Measurements from ENCODE around the gene PTPRM.

Gene PTPRM

GRCh38 chr18:7886436-7886835, 319.3 kb downstream of the PTPRM start:
- DNase-seq (ENCODE audit: low read depth in 2 of 3, low spot score in 1 of 3) = no peak

- no peak for DNase-seq (ENCODE audit: low read depth in 2 of 3, low spot score in 1 of 3)
Measured at GRCh38 chr18:7889515-7889914, 322.4 kb downstream of the PTPRM start.

- DNase-seq (ENCODE audit: low read depth in 2 of 3, low spot score in 1 of 3) = no peak
Measured at GRCh38 chr18:7890075-7890474, 323.0 kb downstream of the PTPRM start.

GRCh38 chr18:7892556-7892955, 325.4 kb downstream of the PTPRM start:
- no peak for DNase-seq (ENCODE audit: low read depth in 2 of 3, low spot score in 1 of 3)

GRCh38 chr18:7894592-7894991, 327.5 kb downstream of the PTPRM start:
- DNase-seq (ENCODE audit: low read depth in 2 of 3, low spot score in 1 of 3) = no peak

- no peak for DNase-seq (ENCODE audit: low read depth in 2 of 3, low spot score in 1 of 3)
Measured at GRCh38 chr18:7895346-7895745, 328.2 kb downstream of the PTPRM start.

GRCh38 chr18:7896161-7896560, 329.0 kb downstream of the PTPRM start:
- DNase-seq (ENCODE audit: low read depth in 2 of 3, low spot score in 1 of 3) = no peak

- no peak for DNase-seq (ENCODE audit: low read depth in 2 of 3, low spot score in 1 of 3)
Measured at GRCh38 chr18:7896805-7897518, 329.8 kb downstream of the PTPRM start.

GRCh38 chr18:7898181-7898580, 331.1 kb downstream of the PTPRM start:
- no peak for DNase-seq (ENCODE audit: low read depth in 2 of 3, low spot score in 1 of 3)

GRCh38 chr18:7899078-7899477, 332.0 kb downstream of the PTPRM start:
- DNase-seq (ENCODE audit: low read depth in 2 of 3, low spot score in 1 of 3) = no peak

- DNase-seq (ENCODE audit: low read depth in 2 of 3, low spot score in 1 of 3) = no peak
Measured at GRCh38 chr18:7900091-7900490, 333.0 kb downstream of the PTPRM start.

- DNase-seq (ENCODE audit: low read depth in 2 of 3, low spot score in 1 of 3) = no peak
Measured at GRCh38 chr18:7901657-7902056, 334.5 kb downstream of the PTPRM start.

GRCh38 chr18:7902399-7902839, 335.3 kb downstream of the PTPRM start:
- DNase-seq (ENCODE audit: low read depth in 2 of 3, low spot score in 1 of 3) = no peak

- no peak for DNase-seq (ENCODE audit: low read depth in 2 of 3, low spot score in 1 of 3)
Measured at GRCh38 chr18:7904529-7904928, 337.4 kb downstream of the PTPRM start.

GRCh38 chr18:7908681-7909299, 341.7 kb downstream of the PTPRM start:
- DNase-seq (ENCODE audit: low read depth in 2 of 3, low spot score in 1 of 3) = no peak

- DNase-seq (ENCODE audit: low read depth in 2 of 3, low spot score in 1 of 3) = no peak
Measured at GRCh38 chr18:7914834-7915670, 347.9 kb downstream of the PTPRM start.

GRCh38 chr18:7918701-7919100, 351.6 kb downstream of the PTPRM start:
- DNase-seq (ENCODE audit: low read depth in 2 of 3, low spot score in 1 of 3) = no peak

- no peak for DNase-seq (ENCODE audit: low read depth in 2 of 3, low spot score in 1 of 3)
Measured at GRCh38 chr18:7919565-7919964, 352.4 kb downstream of the PTPRM start.

GRCh38 chr18:7921938-7922587, 354.9 kb downstream of the PTPRM start:
- no peak for DNase-seq (ENCODE audit: low read depth in 2 of 3, low spot score in 1 of 3)

- DNase-seq (ENCODE audit: low read depth in 2 of 3, low spot score in 1 of 3) = no peak
Measured at GRCh38 chr18:7923105-7923504, 356.0 kb downstream of the PTPRM start.

- DNase-seq (ENCODE audit: low read depth in 2 of 3, low spot score in 1 of 3) = no peak
Measured at GRCh38 chr18:7924616-7925015, 357.5 kb downstream of the PTPRM start.

GRCh38 chr18:7926526-7926925, 359.4 kb downstream of the PTPRM start:
- no peak for DNase-seq (ENCODE audit: low read depth in 2 of 3, low spot score in 1 of 3)

Data from stimulated activated CD4-positive, alpha-beta T cell treated with anti-CD3 and anti-CD28 coated beads, Interleukin-12 subunit alpha, Interleukin-12 subunit beta, amount 100 ng/mL, for 48 hours (primary cell).